Measurements from ENCODE around the gene TMEM154.
A peak's percentile ranks its signal among the peaks of the same experiment; 100 is the strongest.

TMEM154 gene

GRCh38 chr4:152696764-152697261 lies 17.0 kb upstream of the TMEM154 start:
- peak in 23 of 56 donors; percentile 1 to 72 (median 14) for DNase-seq

GRCh38 chr4:152693871-152694270 lies 14.1 kb upstream of the TMEM154 start:
- DNase-seq = no peak

- no peak for DNase-seq
Measured at GRCh38 chr4:152691761-152692160, 12.0 kb upstream of the TMEM154 start.

GRCh38 chr4:152690706-152691651 lies 11.2 kb upstream of the TMEM154 start:
- no peak for DNase-seq

GRCh38 chr4:152689615-152690501 lies 10.1 kb upstream of the TMEM154 start:
- DNase-seq = no peak

- DNase-seq = no peak
Measured at GRCh38 chr4:152687974-152688599, 8.3 kb upstream of the TMEM154 start.

- DNase-seq = no peak
Measured at GRCh38 chr4:152686452-152687013, 6.7 kb upstream of the TMEM154 start.

GRCh38 chr4:152684587-152684986 lies 4.8 kb upstream of the TMEM154 start:
- DNase-seq = no peak

GRCh38 chr4:152684007-152684406 lies 4.2 kb upstream of the TMEM154 start:
- no peak for DNase-seq

- no peak for DNase-seq
Measured at GRCh38 chr4:152682143-152682941, 2.5 kb upstream of the TMEM154 start.

GRCh38 chr4:152680988-152681603 lies 1.3 kb upstream of the TMEM154 start:
- no peak for DNase-seq

- DNase-seq = no peak
Measured at GRCh38 chr4:152678841-152679240, 956 bp downstream of the TMEM154 start.

GRCh38 chr4:152677117-152677516 lies 2.7 kb downstream of the TMEM154 start:
- no peak for DNase-seq

- no peak for DNase-seq
Measured at GRCh38 chr4:152676052-152676854, 3.5 kb downstream of the TMEM154 start.

GRCh38 chr4:152674359-152674758 lies 5.4 kb downstream of the TMEM154 start:
- DNase-seq = no peak

- DNase-seq = no peak
Measured at GRCh38 chr4:152673489-152673888, 6.3 kb downstream of the TMEM154 start.

- no peak for DNase-seq
Measured at GRCh38 chr4:152672206-152673092, 7.3 kb downstream of the TMEM154 start.
